GM18909 (cell line): ENCODE measurements around the gene PRCC.

Experiments
- ATAC-seq: cut with Tn5 transposase; IDR thresholded peaks from one replicate; pipeline ENCODE4 v1.9.1; 2021; ENCODE audit warnings: mild to moderate bottlenecking; ENCODE audit not compliant: unreplicated experiment, poor library complexity

PRCC gene

GRCh38 chr1:156809711-156810366 is 42.5 kb downstream of the PRCC start:
- ATAC-seq = no peak

GRCh38 chr1:156811168-156811567 is 43.8 kb downstream of the PRCC start:
- no peak for ATAC-seq

GRCh38 chr1:156812293-156812990 is 45.1 kb downstream of the PRCC start:
- no peak for ATAC-seq

GRCh38 chr1:156813298-156813697 is 46.0 kb downstream of the PRCC start:
- ATAC-seq = no peak

- ATAC-seq = no peak
Observed at GRCh38 chr1:156813750-156814570, 46.6 kb downstream of the PRCC start.

- ATAC-seq = no peak
Observed at GRCh38 chr1:156814571-156815260, 47.4 kb downstream of the PRCC start.

GRCh38 chr1:156815307-156815826 is 48.0 kb downstream of the PRCC start:
- no peak for ATAC-seq

GRCh38 chr1:156815961-156816422 is 48.7 kb downstream of the PRCC start:
- no peak for ATAC-seq

- peak; percentile 81 for ATAC-seq
Observed at GRCh38 chr1:156816561-156817328, 49.4 kb downstream of the PRCC start, which contains the start of gene SH2D2A. SH2D2A (minus strand) TSS chr1:156816848; CDS start chr1:156816708, 140 bp downstream.

- ATAC-seq = no peak
Observed at GRCh38 chr1:156821801-156822200, 54.5 kb downstream of the PRCC start.

GRCh38 chr1:156822680-156823079 is 55.3 kb downstream of the PRCC start:
- no peak for ATAC-seq

- ATAC-seq = no peak
Observed at GRCh38 chr1:156823210-156823790, 56.0 kb downstream of the PRCC start.

- ATAC-seq = no peak
Observed at GRCh38 chr1:156826630-156827029, 59.3 kb downstream of the PRCC start.

GRCh38 chr1:156828400-156829124 is 61.2 kb downstream of the PRCC start:
- ATAC-seq = no peak

GRCh38 chr1:156832434-156832833 is 65.1 kb downstream of the PRCC start:
- no peak for ATAC-seq

- no peak for ATAC-seq
Observed at GRCh38 chr1:156833603-156834002, 66.3 kb downstream of the PRCC start.

GRCh38 chr1:156834322-156834721 is 67.0 kb downstream of the PRCC start:
- ATAC-seq = no peak

- ATAC-seq = no peak
Observed at GRCh38 chr1:156836041-156836654, 68.8 kb downstream of the PRCC start.
